H1 (cell line): ENCODE measurements around the gene SLC2A13. TPM values are rescaled to one million over a fixed set of nuclear protein-coding genes. Genes with fewer than 3 reads are reported as not detected.

Experiments used
- CTCF ChIA-PET: fragments of 300-600 bp; sonication (Branson Sonifier 250); formaldehyde crosslinking; loops from one replicate; lab custom pipeline; 2021; ENCODE audit not compliant: partially characterized antibody; lab: Charles Lee
- POLR2A ChIA-PET: fragments of 300-600 bp; sonication (Branson Sonifier 250); formaldehyde crosslinking; loops from one replicate; lab custom pipeline; 2021; ENCODE audit warnings: inconsistent platforms; ENCODE audit not compliant: partially characterized antibody; lab: Charles Lee
- DNase-seq, 2 experiments: peaks; one replicate each; pipeline versions ENCODE4 v3.0.0 to v3.0.0-alpha.2; 2010 to 2022; ENCODE audit warnings: low spot score in 2 of 2, low read depth in 1 of 2, mixed read lengths in 1 of 2
- FAIRE-seq: peaks from 2 replicates; lab custom pipeline; 2011; peaks lifted over from hg19 to GRCh38; lab: Jason Lieb, UNC
- H2AFZ ChIP-seq: 2 replicates; pipeline ENCODE4 v1.8.1; 2012; ENCODE audit warnings: low read length, inconsistent platforms
- H2AK5ac ChIP-seq: 2 replicates; pipeline ENCODE4 v1.6.1; 2013; ENCODE audit warnings: low read depth, low read length
- H2BK120ac ChIP-seq: replicated peaks from 2 replicates; pipeline ENCODE3; 2013; ENCODE audit warnings: low read depth, low read length, inconsistent platforms
- H2BK12ac ChIP-seq: 2 replicates; pipeline ENCODE4 v1.6.1; 2013; ENCODE audit warnings: low read depth, low read length
- H2BK15ac ChIP-seq: 2 replicates; pipeline ENCODE4 v1.6.1; 2013; ENCODE audit warnings: low read length
- H2BK20ac ChIP-seq: 2 replicates; pipeline ENCODE4 v1.6.1; 2013; ENCODE audit warnings: low read length
- H2BK5ac ChIP-seq: 2 replicates; pipeline ENCODE4 v1.6.1; 2013; ENCODE audit warnings: low read depth, low read length
- H3K14ac ChIP-seq: 2 replicates; pipeline ENCODE4 v1.6.1; 2013; ENCODE audit warnings: inconsistent platforms; ENCODE audit not compliant: insufficient read length
- H3K18ac ChIP-seq: 2 replicates; pipeline ENCODE4 v1.6.1; 2013; ENCODE audit warnings: low read length; ENCODE audit errors: extremely low read depth
- H3K23ac ChIP-seq: 2 replicates; pipeline ENCODE4 v1.6.1; 2013; ENCODE audit warnings: inconsistent platforms; ENCODE audit not compliant: insufficient read length
- H3K23me2 ChIP-seq: 2 replicates; pipeline ENCODE4 v1.6.1; 2013; ENCODE audit warnings: low read depth, low read length
- H3K27ac ChIP-seq: 2 replicates; pipeline ENCODE4 v1.6.1; 2011; ENCODE audit warnings: low read depth, low read length, inconsistent platforms
- H3K27me3 ChIP-seq, 4 experiments: replicated peaks in 1 of 4; 1 replicate in 1 of 4; 2 replicates in 3 of 4; pipeline versions ENCODE4 v1.6.1 to v1.8.1; 2011 to 2013; ENCODE audit warnings: low read length in 3 of 4, mild to moderate bottlenecking in 3 of 4, inconsistent platforms in 2 of 4, mixed read lengths in 2 of 4, moderate library complexity in 1 of 4; ENCODE audit not compliant: control insufficient read depth in 3 of 4, insufficient read depth in 3 of 4; ENCODE audit errors: extremely low read depth in 1 of 4
- H3K36me3 ChIP-seq, 4 experiments: 2 replicates each; pipeline versions ENCODE4 v1.6.1 to v1.8.1; 2011 to 2013; ENCODE audit warnings: mild to moderate bottlenecking in 4 of 4, low read length in 3 of 4, moderate library complexity in 2 of 4, control low read depth in 1 of 4, inconsistent platforms in 1 of 4; ENCODE audit not compliant: insufficient read depth in 4 of 4, control insufficient read depth in 2 of 4
- H3K4ac ChIP-seq: replicated peaks from 2 replicates; pipeline ENCODE3; 2013; ENCODE audit warnings: low read length, low read depth, mixed read lengths, inconsistent platforms; ENCODE audit not compliant: insufficient read length
- H3K4me1 ChIP-seq, 4 experiments: replicated peaks in 1 of 4; 1 replicate in 1 of 4; 2 replicates in 3 of 4; pipeline versions ENCODE4 v1.6.1 to v1.8.1; 2011 to 2013; ENCODE audit warnings: low read length in 3 of 4, inconsistent platforms in 2 of 4, mixed read lengths in 1 of 4; ENCODE audit not compliant: insufficient read depth in 4 of 4, control insufficient read depth in 3 of 4
- H3K4me2 ChIP-seq, 2 experiments: 2 replicates each; pipeline versions ENCODE4 v1.6.1 to v1.8.1; 2011 to 2013; ENCODE audit warnings: low read depth in 2 of 2, low read length in 2 of 2, control low read depth in 1 of 2, inconsistent platforms in 1 of 2, mild to moderate bottlenecking in 1 of 2; ENCODE audit not compliant: insufficient read depth in 1 of 2
- H3K4me3 ChIP-seq, 4 experiments: fragments of 200-600, 300-600 bp in 1 of 4; sonication (generic), shearing (Covaris generic), sonication (Bioruptor Twin) in 1 of 4; 2 replicates each; pipeline versions ENCODE4 v1.5.1 to v1.8.1; 2011 to 2016; ENCODE audit warnings: low read length in 4 of 4, low read depth in 3 of 4, control low read depth in 2 of 4, inconsistent platforms in 2 of 4, mild to moderate bottlenecking in 2 of 4, mixed read lengths in 1 of 4, moderate library complexity in 1 of 4; ENCODE audit not compliant: insufficient read depth in 2 of 4; ENCODE audit errors: extremely low read depth in 1 of 4
- H3K56ac ChIP-seq: replicated peaks from 2 replicates; pipeline ENCODE3; 2013; ENCODE audit warnings: low read depth, mild to moderate bottlenecking, mixed read lengths, low read length, inconsistent platforms; ENCODE audit not compliant: insufficient read length
- H3K79me1 ChIP-seq: 2 replicates; pipeline ENCODE4 v1.6.1; 2013; ENCODE audit warnings: low read depth, low read length, control low read depth
- H3K79me2 ChIP-seq, 2 experiments: 2 replicates each; pipeline versions ENCODE4 v1.6.1 to v1.8.1; 2012 to 2013; ENCODE audit warnings: low read length in 2 of 2, mild to moderate bottlenecking in 2 of 2, inconsistent platforms in 1 of 2; ENCODE audit not compliant: insufficient read depth in 2 of 2, control insufficient read depth in 1 of 2
- H3K9ac ChIP-seq, 4 experiments: replicated peaks in 1 of 4; 1 replicate in 1 of 4; 2 replicates in 3 of 4; pipeline versions ENCODE4 v1.6.1 to v1.8.1; 2011 to 2013; ENCODE audit warnings: low read depth in 3 of 4, low read length in 3 of 4, control low read depth in 2 of 4, mild to moderate bottlenecking in 2 of 4, moderate library complexity in 2 of 4, inconsistent platforms in 1 of 4; ENCODE audit errors: extremely low read depth in 1 of 4
- H3K9me3 ChIP-seq, 2 experiments: 2 replicates each; pipeline versions ENCODE4 v1.6.1 to v1.8.1; 2012 to 2013; ENCODE audit warnings: mild to moderate bottlenecking in 2 of 2, moderate library complexity in 2 of 2, control low read depth in 1 of 2, inconsistent platforms in 1 of 2, low read depth in 1 of 2, low read length in 1 of 2, mixed read lengths in 1 of 2; ENCODE audit not compliant: insufficient read depth in 2 of 2
- H4K20me1 ChIP-seq, 2 experiments: replicated peaks in 1 of 2; 2 replicates each; pipeline versions ENCODE3 to v1.8.1; 2011 to 2013; ENCODE audit warnings: inconsistent platforms in 2 of 2, low read length in 2 of 2, mild to moderate bottlenecking in 1 of 2; ENCODE audit not compliant: insufficient read depth in 2 of 2, control insufficient read depth in 1 of 2
- H4K5ac ChIP-seq: 2 replicates; pipeline ENCODE4 v1.6.1; 2013; ENCODE audit warnings: low read length, low read depth, mixed read lengths, inconsistent platforms; ENCODE audit not compliant: insufficient read length
- H4K8ac ChIP-seq: 2 replicates; pipeline ENCODE4 v1.8.0; 2013; ENCODE audit warnings: mild to moderate bottlenecking, moderate library complexity, low read length, inconsistent platforms; ENCODE audit not compliant: insufficient read depth; ENCODE audit errors: extremely low read depth
- H4K91ac ChIP-seq: replicated peaks from 2 replicates; pipeline ENCODE3; 2013; ENCODE audit warnings: low read length, mixed read lengths, inconsistent platforms; ENCODE audit not compliant: insufficient read length
- BACH1 ChIP-seq: IDR thresholded peaks from 2 replicates; pipeline ENCODE4 v1.6.1; 2012; ENCODE audit warnings: low read length, improper control_type of control experiment
- CHD2 ChIP-seq: IDR thresholded peaks from 2 replicates; pipeline ENCODE4 v1.6.1; 2012; ENCODE audit warnings: low read length, improper control_type of control experiment
- EGR1 ChIP-seq: IDR thresholded peaks from 2 replicates; pipeline ENCODE4 v1.6.1; 2011; ENCODE audit warnings: low read depth, low read length, borderline replicate concordance
- EZH2 ChIP-seq: fragments of 200-600 bp; sonication (generic); IDR thresholded peaks from 2 replicates; pipeline ENCODE4 v1.7.1; 2012; ENCODE audit warnings: low read depth, mild to moderate bottlenecking, moderate library complexity, low read length, inconsistent platforms; ENCODE audit not compliant: severe bottlenecking
- GABPA ChIP-seq: IDR thresholded peaks from 2 replicates; pipeline ENCODE4 v1.6.1; 2011; ENCODE audit warnings: mild to moderate bottlenecking, low read length, moderate library complexity, borderline replicate concordance; ENCODE audit not compliant: insufficient read depth
- GTF2F1 ChIP-seq: IDR thresholded peaks from 2 replicates; pipeline ENCODE4 v1.6.1; 2012; ENCODE audit warnings: low read depth, low read length, improper control_type of control experiment, borderline replicate concordance
- JUND ChIP-seq: IDR thresholded peaks from 2 replicates; pipeline ENCODE4 v1.6.1; 2011; ENCODE audit warnings: mild to moderate bottlenecking, improper control_type of control experiment, low read length
- KDM1A ChIP-seq: fragments of 200-600, 300-600 bp; sonication (generic); IDR thresholded peaks from 2 replicates; pipeline ENCODE4 v1.7.1; 2016; ENCODE audit warnings: mild to moderate bottlenecking, low read length, borderline replicate concordance
- KDM5A ChIP-seq: fragments of 200-600 bp; IDR thresholded peaks from 2 replicates; pipeline ENCODE4 v1.7.1; 2012; ENCODE audit warnings: mild to moderate bottlenecking, low read length, inconsistent platforms, mixed read lengths
- POU5F1 ChIP-seq: IDR thresholded peaks from 2 replicates; pipeline ENCODE4 v1.6.1; 2011; ENCODE audit warnings: low read depth, mild to moderate bottlenecking, low read length, moderate library complexity
- RNF2 ChIP-seq: fragments of 200-900, 300-1000 bp; sonication (generic); IDR thresholded peaks from 2 replicates; pipeline ENCODE4 v1.7.1; 2016; ENCODE audit warnings: borderline replicate concordance, low read depth, mild to moderate bottlenecking, antibody characterized with exemption, low read length; ENCODE audit not compliant: poor library complexity, severe bottlenecking; ENCODE audit errors: missing control alignments
- SP1 ChIP-seq: IDR thresholded peaks from 2 replicates; pipeline ENCODE4 v1.6.1; 2011; ENCODE audit warnings: low read depth, low read length
- SP2 ChIP-seq: IDR thresholded peaks from 2 replicates; pipeline ENCODE4 v1.6.1; 2012; ENCODE audit warnings: mild to moderate bottlenecking, low read length, inconsistent platforms
- SRF ChIP-seq: IDR thresholded peaks from 2 replicates; pipeline ENCODE4 v1.6.1; 2011; ENCODE audit warnings: mild to moderate bottlenecking, low read depth, low read length, moderate library complexity
- TAF1 ChIP-seq: IDR thresholded peaks from 2 replicates; pipeline ENCODE4 v1.6.1; 2011; ENCODE audit warnings: mild to moderate bottlenecking, low read depth, low read length
- TBP ChIP-seq: IDR thresholded peaks from 2 replicates; pipeline ENCODE4 v1.6.1; 2011; ENCODE audit warnings: low read depth, low read length, improper control_type of control experiment
- WGBS, 2 experiments: shearing (Covaris generic) in 1 of 2; methylation state at CpG; one replicate each; pipeline versions ENCODE4 v1.1.6 to v1.1.7; 2013 to 2015; ENCODE audit warnings: low lambda C conversion rate in 2 of 2, mixed read lengths in 2 of 2, inconsistent platforms in 1 of 2, low coverage in 1 of 2, missing lambda C conversion rate in 1 of 2; ENCODE audit not compliant: insufficient replicate concordance in 2 of 2, insufficient coverage in 1 of 2, insufficient read length in 1 of 2; ENCODE audit errors: extremely low coverage in 1 of 2, missing lambda C conversion rate in 1 of 2; 5-methylcytosine and 5-hydroxymethylcytosine counted together
- polyA plus RNA-seq, 7 experiments: library from polyadenylated mRNA; depleted of rRNA in 3 of 7; stranded (reverse) in 5 of 7; unstranded in 2 of 7; fragments of >200 nt in 5 of 7; fragments of 200-250 nt in 2 of 7; gene quantifications; 1 replicate in 5 of 7; 2 replicates in 1 of 7; 4 replicates in 1 of 7; pipeline versions ENCODE4 v1.2.1 to v1.2.3, GENCODE V29; 2011 to 2013; ENCODE audit warnings: missing spikeins in 2 of 7, mixed read lengths in 2 of 7
- total RNA-seq: library from RNA; stranded (reverse); fragmentation: NEBNext Ultra II Directional; extraction: Animal tissue kit (Norgen Biotek cat#: 25700); gene quantifications from 2 replicates; pipeline ENCODE4 v1.2.1, GENCODE V29; 2021

Gene SLC2A13
- total and polyA plus RNA-seq, 2 of the 8 experiments (the other 6 are each of a cell fraction or from before 2014, with no cell fraction given), result 2.8 to 9.6 TPM

GRCh38 chr12:39971348-39971747 lies 134.5 kb downstream of the SLC2A13 start:
- no peak overlapping the region for H3K27ac ChIP-seq
- no peak overlapping the region for H4K91ac ChIP-seq
- no peak overlapping the region for H2BK20ac ChIP-seq
- no peak overlapping the region for H2BK12ac ChIP-seq
- DNase-seq (no peak), FAIRE-seq (no peak)
- no peak overlapping the region for H3K4ac ChIP-seq
- H3K9me3 ChIP-seq, result no peaks in the 10 kb centered on the region
- peaks cover 0 to 4% (median 4%) of the 10 kb centered on the region in 4 experiments; a peak in 3 of 7 replicates for H3K4me1 ChIP-seq
- H3K14ac ChIP-seq, result no peak overlapping the region
- no peaks in the 10 kb centered on the region for H3K23me2 ChIP-seq
- no peaks in the 10 kb centered on the region; the same call in 1 of the 2 replicates for H3K79me1 ChIP-seq
- H3K56ac ChIP-seq, result no peak overlapping the region
- H3K4me2 ChIP-seq, result no peak overlapping the region
- no peaks in the 10 kb centered on the region for H3K36me3 ChIP-seq
- no peak overlapping the region for H2AK5ac ChIP-seq
- no peak overlapping the region for H3K4me3 ChIP-seq
- 91% methylated on average over 1 of the region's 1 CpG; no CpG with 5 or more reads in 1 of the 2 experiments for WGBS, 2 experiments
- no peak overlapping the region for H4K5ac ChIP-seq
- ChIA-PET CTCF (interaction anchor here (0.8 kb wide), 1 partner anchor 19 kb away, joined by 3 read pairs; no protein-coding TSS in a partner anchor), POLR2A (no interaction called here)
- no peak overlapping the region for H2AFZ ChIP-seq
- no peak overlapping the region for H4K8ac ChIP-seq
- no peak overlapping the region for H2BK5ac ChIP-seq
- no peaks in the 10 kb centered on the region for H3K27me3 ChIP-seq
- H2BK120ac ChIP-seq, result no peak overlapping the region
- H3K23ac ChIP-seq, result no peak overlapping the region
- H2BK15ac ChIP-seq, result no peak overlapping the region
- peaks cover 0 to 2% of the 10 kb centered on the region in 2 experiments for H4K20me1 ChIP-seq
- H3K18ac ChIP-seq, result no peak overlapping the region
- no peaks in the 10 kb centered on the region; a peak in 1 of 4 replicates for H3K79me2 ChIP-seq
- no peak overlapping the region for H3K9ac ChIP-seq
- TF ChIP-seq KDM1A, result no peak
- no peak for TF ChIP-seq TAF1
- TF ChIP-seq BACH1, result no peak
- TF ChIP-seq JUND, result no peak
- no peak for TF ChIP-seq SP2
- TF ChIP-seq SP1, result no peak
- TF ChIP-seq KDM5A, result no peak
- TF ChIP-seq GABPA, result no peak
- no peak for TF ChIP-seq POU5F1
- no peak for TF ChIP-seq GTF2F1
- TF ChIP-seq TBP, result no peak
- no peak for TF ChIP-seq RNF2
- TF ChIP-seq SRF, result no peak
- no peak for TF ChIP-seq EZH2
- TF ChIP-seq EGR1, result no peak
- TF ChIP-seq CHD2, result no peak
